GM12875 (cell line): Measurements from ENCODE around the gene TMEM221.

ENCODE experiments used
- H3K4me3 ChIP-seq: one replicate; pipeline ENCODE4 v1.5.1; 2011; ENCODE audit warnings: low read depth, low read length, control low read depth
- TF ChIP-seq, protein P1 (sequence below): IDR thresholded peaks from 2 replicates; pipeline ENCODE4 v1.5.1; 2011; ENCODE audit warnings: low read depth, mild to moderate bottlenecking, control low read depth, inconsistent platforms, low read length, moderate library complexity, borderline replicate concordance; ENCODE audit not compliant: insufficient read depth

TMEM221 gene

GRCh38 chr19:17471410-17472125, 23.1 kb upstream of the TMEM221 start:
- H3K4me3 ChIP-seq, result no peak overlapping the region
- TF ChIP-seq, protein P1, sequence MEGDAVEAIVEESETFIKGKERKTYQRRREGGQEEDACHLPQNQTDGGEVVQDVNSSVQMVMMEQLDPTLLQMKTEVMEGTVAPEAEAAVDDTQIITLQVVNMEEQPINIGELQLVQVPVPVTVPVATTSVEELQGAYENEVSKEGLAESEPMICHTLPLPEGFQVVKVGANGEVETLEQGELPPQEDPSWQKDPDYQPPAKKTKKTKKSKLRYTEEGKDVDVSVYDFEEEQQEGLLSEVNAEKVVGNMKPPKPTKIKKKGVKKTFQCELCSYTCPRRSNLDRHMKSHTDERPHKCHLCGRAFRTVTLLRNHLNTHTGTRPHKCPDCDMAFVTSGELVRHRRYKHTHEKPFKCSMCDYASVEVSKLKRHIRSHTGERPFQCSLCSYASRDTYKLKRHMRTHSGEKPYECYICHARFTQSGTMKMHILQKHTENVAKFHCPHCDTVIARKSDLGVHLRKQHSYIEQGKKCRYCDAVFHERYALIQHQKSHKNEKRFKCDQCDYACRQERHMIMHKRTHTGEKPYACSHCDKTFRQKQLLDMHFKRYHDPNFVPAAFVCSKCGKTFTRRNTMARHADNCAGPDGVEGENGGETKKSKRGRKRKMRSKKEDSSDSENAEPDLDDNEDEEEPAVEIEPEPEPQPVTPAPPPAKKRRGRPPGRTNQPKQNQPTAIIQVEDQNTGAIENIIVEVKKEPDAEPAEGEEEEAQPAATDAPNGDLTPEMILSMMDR, result no peak

- TF ChIP-seq, protein P1, result no peak
- peak within 1 kb of the TSS; percentile 65 for H3K4me3 ChIP-seq
Measured at GRCh38 chr19:17470068-17470841, 21.8 kb upstream of the TMEM221 start, which contains the start of gene SLC27A1. Gene SLC27A1, plus strand, starts transcription at chr19:17470524. Its CDS starts 17 bp downstream, at chr19:17470541.

GRCh38 chr19:17469481-17470067, 21.1 kb upstream of the TMEM221 start:
- peak overlapping the region; percentile 65 for H3K4me3 ChIP-seq

GRCh38 chr19:17469092-17469480, 20.6 kb upstream of the TMEM221 start:
- H3K4me3 ChIP-seq, result peak overlapping the region; percentile 65
- TF ChIP-seq, protein P1, result no peak

More at GRCh38 chr19:17469481-17470067, 21.1 kb upstream of the TMEM221 start:
- TF ChIP-seq, protein P1, result no peak

- TF ChIP-seq, protein P1, result no peak
- no peak overlapping the region for H3K4me3 ChIP-seq
Measured at GRCh38 chr19:17468302-17469091, 20.0 kb upstream of the TMEM221 start.

DNA sequence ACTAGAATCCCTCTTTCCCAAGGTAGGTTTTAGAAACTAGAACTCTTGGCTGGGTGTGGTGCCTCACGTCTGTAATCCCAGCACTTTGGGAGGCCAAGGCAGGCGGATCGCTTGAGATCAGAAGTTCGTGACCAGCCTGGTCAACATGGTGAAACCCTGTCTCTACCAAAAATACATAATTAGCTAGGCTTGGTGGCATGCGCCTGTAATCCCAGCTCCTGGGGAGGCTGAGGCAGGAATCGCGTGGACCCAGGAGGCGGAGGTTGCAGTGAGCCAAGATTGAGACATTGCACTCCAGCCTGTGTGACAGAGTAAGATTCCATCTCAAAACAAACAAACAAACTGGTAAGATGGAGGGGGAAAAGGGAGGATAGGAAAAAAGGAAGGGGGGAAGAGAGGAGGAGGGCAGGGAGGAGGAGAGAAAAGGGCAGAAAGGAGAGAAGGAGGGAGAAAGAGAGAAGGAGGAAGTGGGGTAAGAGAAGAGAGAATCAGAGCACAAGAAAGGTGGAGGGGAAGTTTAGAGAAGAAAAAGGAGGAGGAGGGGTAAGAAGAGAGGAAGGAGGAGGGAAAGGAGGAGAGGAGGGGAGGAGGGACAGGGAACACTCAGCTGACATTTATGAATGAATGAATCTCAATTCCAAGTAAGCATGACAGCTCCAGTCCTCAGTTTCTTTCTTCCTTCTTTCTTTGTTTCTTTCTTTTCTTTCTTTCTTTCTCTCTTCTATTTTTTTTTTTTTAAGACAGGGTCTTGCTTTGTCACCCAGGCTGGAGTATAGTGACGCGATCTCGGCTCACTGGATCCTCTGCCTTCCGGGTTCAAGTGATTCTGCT, 19.2 kb upstream of the TMEM221 start:
- no peak overlapping the region for H3K4me3 ChIP-seq
- TF ChIP-seq, protein P1, result no peak
